ENCODE data around the gene AUTS2.

The AUTS2 gene

GRCh38 chr7:69622960-69623359 is 24.7 kb downstream of the AUTS2 start:
- FAIRE-seq = no peak

GRCh38 chr7:69624435-69625230 is 26.4 kb downstream of the AUTS2 start:
- DNase-seq (ENCODE audit: low spot score) = no peak
- FAIRE-seq = no peak

More at GRCh38 chr7:69622960-69623359, 24.7 kb downstream of the AUTS2 start:
- DNase-seq (ENCODE audit: low spot score) = no peak

- DNase-seq (ENCODE audit: low spot score) (no peak), FAIRE-seq (no peak)
These were observed 27.0 kb downstream of the AUTS2 start for GRCh38 chr7:69625238-69625637.

- FAIRE-seq = no peak
- DNase-seq (ENCODE audit: low spot score) = no peak
These were observed 27.5 kb downstream of the AUTS2 start for GRCh38 chr7:69625798-69626197.

DNA sequence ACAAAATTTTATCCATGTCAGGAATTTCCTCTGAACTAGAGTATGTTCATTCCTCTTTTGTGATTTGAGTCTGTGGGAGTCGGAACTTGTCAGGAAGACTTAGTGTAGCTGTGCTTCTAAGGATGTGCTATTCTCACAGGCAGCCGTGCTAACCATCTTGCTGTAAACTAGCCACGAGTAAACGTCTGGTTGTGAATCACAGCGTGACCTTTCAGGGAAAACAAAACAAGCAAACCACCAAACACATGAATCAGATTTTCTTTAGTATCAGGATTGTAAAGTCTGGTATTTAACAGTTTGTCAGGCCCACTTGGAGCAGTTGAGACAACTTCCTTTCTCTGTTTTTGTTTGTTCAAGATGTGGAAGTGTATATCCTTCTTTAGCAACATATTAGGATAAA is 32.0 kb downstream of the AUTS2 start:
- DNase-seq (ENCODE audit: low spot score) (no peak), FAIRE-seq (no peak)

DNA sequence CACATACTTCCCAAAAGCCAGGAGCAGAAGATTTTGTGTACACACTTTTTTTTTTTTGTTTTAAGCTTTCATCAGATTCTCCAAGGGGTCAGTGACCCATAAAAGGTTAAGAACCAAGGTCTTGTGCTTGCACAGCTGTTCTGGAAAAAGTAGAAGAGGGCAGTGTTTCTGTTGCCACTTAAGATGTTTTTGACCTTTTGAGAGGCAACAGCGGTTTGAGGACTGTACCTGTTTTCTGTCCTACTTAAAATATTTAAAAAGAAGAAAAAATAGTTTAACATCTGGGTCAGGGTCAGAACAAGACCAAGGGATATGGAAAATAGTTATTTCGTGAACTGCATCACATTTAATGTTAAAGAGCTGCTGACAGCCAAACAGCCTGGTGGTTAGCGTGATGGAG is 32.9 kb downstream of the AUTS2 start:
- DNase-seq (ENCODE audit: low spot score) = no peak
- FAIRE-seq = no peak

DNA sequence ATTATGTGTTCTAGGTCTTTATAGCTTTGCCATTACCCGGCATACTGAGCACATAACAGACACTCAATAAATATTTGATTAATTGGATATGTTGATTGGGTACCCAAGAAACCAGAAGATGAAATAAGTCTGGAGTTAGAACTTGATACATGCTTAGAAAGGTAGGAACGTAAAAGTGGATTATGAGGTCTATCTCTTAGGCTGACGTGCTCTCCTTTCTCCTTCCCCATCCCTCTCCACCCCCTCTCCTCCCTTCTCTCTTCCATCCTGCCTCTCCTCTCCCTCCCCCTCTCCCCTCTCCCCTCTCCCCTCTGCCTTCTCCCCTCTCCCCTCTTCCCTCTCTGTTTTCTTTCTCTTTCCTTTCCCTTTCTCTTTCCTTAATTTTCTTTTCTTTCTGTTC is 34.0 kb downstream of the AUTS2 start:
- DNase-seq (ENCODE audit: low spot score) (no peak), FAIRE-seq (no peak)

DNA sequence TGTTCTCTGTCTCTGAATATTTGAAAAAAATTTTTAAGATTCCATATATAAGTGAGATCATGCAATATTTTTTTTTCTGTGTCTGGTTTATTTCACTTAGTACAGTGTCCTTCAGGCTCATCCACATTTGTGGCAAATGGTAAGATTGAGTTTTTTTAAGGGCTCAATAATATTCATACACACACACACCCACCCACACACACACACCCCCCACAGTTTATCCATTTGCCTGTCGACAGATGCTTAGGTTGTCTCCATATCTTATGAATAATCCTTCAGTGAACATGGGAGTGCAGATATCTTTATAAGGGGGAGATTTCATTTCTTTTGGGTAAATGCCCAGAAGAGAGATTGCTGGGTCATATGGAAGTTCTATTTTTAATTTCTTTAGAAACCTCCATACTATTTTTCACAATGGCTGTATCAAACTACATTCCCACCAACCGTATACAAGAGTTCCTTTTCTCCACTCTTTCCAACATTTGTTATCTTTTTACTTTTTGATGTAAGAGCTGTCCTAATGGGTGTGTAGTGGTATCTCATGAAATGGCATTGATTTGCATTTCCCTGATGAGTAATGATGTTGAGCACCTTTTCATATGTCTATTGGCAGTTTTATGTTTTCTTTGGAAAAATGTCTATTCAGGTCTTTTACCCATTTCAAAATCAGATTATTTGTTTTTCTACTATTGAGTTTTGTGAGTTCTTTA is 35.0 kb downstream of the AUTS2 start:
- FAIRE-seq (no peak), DNase-seq (ENCODE audit: low spot score) (no peak)

GRCh38 chr7:69635555-69636185 is 37.4 kb downstream of the AUTS2 start:
- FAIRE-seq (no peak), DNase-seq (ENCODE audit: low spot score) (no peak)

GRCh38 chr7:69638674-69639073 is 40.4 kb downstream of the AUTS2 start:
- FAIRE-seq (no peak), DNase-seq (ENCODE audit: low spot score) (no peak)

DNA sequence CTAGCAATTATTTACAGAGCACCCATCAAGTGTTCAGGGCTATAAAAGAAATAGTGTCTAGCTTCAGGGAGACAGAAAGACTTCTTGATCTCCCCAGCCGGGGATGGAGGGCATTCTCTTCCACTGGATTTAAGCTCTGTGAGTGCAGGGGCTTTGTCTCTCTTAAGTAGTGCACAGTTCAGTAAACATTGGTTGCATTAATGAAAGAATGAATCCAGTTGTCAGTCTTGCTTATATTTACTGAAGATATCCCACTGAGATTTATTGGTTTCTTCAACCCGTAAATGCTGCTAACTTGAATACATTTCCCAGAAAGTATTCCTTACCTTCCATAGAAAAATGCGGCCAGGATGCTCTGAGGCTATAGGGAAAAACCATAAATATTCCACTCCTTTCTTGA is 41.9 kb downstream of the AUTS2 start:
- FAIRE-seq = no peak
- DNase-seq (ENCODE audit: low spot score) = no peak

DNA sequence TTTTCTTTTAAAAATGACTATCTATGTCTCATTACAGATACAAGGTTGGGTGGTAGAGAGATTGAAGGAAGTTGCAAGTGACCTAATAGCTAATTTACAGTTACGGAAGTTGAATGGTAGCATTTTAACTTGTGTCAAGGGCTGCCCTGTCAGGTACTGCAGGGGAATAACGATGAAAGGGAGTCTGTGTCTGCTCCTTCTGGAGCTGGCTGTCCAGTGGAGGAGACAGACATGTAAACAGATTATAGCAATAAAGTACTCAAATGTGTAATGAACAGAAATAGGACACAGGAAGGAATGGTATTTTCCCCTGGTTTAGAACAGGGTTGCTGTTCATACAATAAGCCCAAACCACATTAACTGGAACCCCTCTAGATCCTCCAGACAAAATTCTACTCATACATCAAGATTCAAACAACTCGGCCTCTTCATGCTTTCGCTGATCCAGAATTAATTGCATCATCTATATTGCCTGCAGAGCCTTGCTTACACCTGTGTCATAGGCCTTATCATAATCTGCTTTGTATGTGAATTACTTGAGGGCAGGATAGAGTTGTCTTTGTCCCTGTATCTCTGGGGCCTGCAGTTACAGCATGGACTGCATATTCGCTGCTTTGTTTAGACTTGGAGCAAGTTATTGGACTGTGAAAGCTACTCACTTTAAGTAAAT is 42.8 kb downstream of the AUTS2 start:
- no peak for FAIRE-seq
- DNase-seq (ENCODE audit: low spot score) = no peak

DNA sequence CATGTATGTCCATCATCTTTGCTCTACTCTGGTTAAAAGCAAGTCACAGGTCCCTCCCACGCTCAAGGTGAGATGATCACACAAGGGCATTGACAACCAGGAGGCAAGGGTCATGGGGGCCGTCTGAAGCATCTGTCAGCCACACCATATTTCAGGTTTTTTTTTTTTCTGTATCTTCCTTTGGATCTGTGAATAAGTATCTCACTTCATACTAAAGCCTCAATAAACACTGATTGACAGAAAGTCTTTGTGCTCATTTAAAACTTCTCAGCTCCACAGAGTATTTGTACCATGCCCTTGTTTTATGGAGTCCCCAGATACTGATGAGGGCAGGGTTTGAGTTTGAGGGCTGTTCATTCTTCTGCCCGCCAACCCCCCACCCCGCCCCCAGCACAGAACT is 45.0 kb downstream of the AUTS2 start:
- FAIRE-seq (no peak), DNase-seq (ENCODE audit: low spot score) (no peak)

GRCh38 chr7:69643708-69644445 is 45.6 kb downstream of the AUTS2 start:
- DNase-seq (ENCODE audit: low spot score) = no peak
- no peak for FAIRE-seq

DNA sequence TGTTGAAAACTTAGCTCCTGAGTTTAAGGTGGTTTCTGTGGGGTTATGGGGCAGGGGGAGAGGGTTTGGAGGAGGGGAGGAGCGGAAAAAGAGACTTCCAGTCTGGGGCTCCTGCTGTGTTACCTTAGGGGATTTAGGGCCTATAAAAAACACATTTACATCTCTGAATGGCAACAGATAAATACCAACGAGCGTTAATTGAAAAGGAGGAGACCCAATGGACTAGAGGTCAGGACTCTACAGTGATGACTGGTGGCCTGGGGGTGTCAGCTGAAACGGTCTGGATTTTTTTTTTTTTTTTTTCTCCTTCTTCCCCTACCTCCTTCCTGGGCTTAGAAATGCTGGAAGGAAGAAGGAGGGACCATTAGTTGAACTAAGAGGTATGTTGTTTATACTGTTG is 47.4 kb downstream of the AUTS2 start:
- FAIRE-seq (no peak), DNase-seq (ENCODE audit: low spot score) (no peak)

DNA sequence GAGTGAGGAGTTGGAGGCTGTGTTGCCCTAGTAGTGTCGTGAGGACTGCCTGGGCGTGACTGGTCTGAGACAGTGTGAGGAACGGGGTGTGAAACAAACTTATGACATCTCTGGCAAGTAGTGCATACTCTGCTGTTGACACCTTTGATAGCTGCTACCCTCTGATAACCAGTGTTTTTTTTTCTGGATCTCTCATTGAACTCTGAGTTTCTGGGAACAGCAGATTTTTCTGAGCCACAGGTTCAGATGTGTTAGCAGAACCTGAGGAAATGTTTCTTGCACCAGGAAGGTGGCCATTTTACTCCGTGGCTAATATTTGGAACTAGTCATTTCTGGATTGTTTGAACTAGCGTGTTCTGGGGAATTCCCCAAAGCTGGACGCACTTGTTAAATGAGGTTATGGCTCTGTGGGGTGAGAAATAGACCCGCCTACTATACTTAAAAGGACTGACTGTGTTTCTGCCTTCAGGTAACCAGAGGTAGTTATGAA is 52.9 kb downstream of the AUTS2 start:
- no peak for DNase-seq (ENCODE audit: low spot score)
- no peak for FAIRE-seq

- DNase-seq (ENCODE audit: low spot score) = no peak
- FAIRE-seq = no peak
These were observed 54.8 kb downstream of the AUTS2 start for GRCh38 chr7:69652947-69653701.

DNA sequence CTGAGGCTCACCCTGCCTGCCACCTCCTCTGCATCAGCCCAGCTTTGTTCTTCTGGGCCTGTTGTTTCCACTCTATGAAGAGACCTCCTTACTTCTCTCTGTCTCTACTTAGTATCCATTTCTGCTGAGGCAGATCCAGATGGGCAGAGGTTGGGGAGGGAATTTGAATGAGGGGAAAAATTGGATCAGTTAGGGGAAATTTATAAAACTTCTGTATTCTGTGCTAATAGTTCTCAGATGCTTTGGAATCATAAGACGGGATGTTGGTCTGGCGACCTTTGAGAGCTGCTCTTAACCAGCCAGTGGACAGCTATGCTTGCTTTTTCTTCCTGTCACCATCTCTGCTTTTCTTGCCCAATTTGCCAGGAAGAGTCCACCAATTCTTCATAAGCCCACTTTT is 55.5 kb downstream of the AUTS2 start:
- DNase-seq (ENCODE audit: low spot score) = no peak
- no peak for FAIRE-seq

DNA sequence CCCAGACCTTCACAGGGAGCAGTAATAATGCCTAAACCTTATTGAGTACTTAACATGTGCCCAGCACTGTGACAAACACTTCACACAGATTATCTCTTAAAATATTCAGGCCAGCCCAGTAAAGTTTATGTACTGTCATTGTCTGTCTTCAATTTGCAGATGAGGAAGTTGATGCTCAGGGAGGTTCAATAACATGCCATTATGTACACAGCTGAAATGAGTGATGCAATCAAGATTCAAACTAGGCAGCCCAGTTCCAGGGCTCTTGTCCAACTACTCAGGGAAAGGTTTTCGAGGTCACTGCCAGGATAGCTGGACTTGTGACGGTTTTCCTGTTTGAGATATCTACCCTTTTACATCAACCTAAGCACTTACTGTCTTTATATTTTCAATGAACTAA is 56.1 kb downstream of the AUTS2 start:
- DNase-seq (ENCODE audit: low spot score) (no peak), FAIRE-seq (no peak)
